Activated naive CD4-positive, alpha-beta T cell treated with anti-CD3 and anti-CD28 coated beads, Interleukin-2, amount 50 U/mL, for 16 hours (primary cell): ENCODE measurements around the gene TCEANC2.
"Not testable (repeated sequence)": the region's sequence is repeated elsewhere in the genome, so short reads cannot be mapped to it uniquely, and the experiment has no call there.

Source experiments
- DNase-seq: peaks from one replicate; pipeline ENCODE4 v3.0.0-alpha.2; 2020

TCEANC2 gene

GRCh38 chr1:54091666-54092065 is 38.3 kb downstream of the TCEANC2 start:
- DNase-seq = no peak

GRCh38 chr1:54094001-54094729 is 40.8 kb downstream of the TCEANC2 start:
- DNase-seq = no peak

GRCh38 chr1:54094730-54095105 is 41.3 kb downstream of the TCEANC2 start:
- not testable (repeated sequence) for DNase-seq

- no peak for DNase-seq
These were observed 42.3 kb downstream of the TCEANC2 start for GRCh38 chr1:54095546-54096226.

GRCh38 chr1:54096227-54096876 is 42.9 kb downstream of the TCEANC2 start:
- no peak for DNase-seq

GRCh38 chr1:54096877-54097240 is 43.5 kb downstream of the TCEANC2 start:
- no peak for DNase-seq

- DNase-seq = no peak
These were observed 45.7 kb downstream of the TCEANC2 start for GRCh38 chr1:54099061-54099610.

GRCh38 chr1:54100500-54100899 is 47.1 kb downstream of the TCEANC2 start:
- no peak for DNase-seq

GRCh38 chr1:54103414-54103813 is 50.0 kb downstream of the TCEANC2 start:
- no peak for DNase-seq

- not testable (repeated sequence) for DNase-seq
These were observed 51.2 kb downstream of the TCEANC2 start for GRCh38 chr1:54104613-54105012.

GRCh38 chr1:54105080-54105479 is 51.7 kb downstream of the TCEANC2 start:
- no peak for DNase-seq

- no peak for DNase-seq
These were observed 52.4 kb downstream of the TCEANC2 start for GRCh38 chr1:54105736-54106269.

GRCh38 chr1:54107131-54107530 is 53.7 kb downstream of the TCEANC2 start:
- no peak for DNase-seq

- no peak for DNase-seq
These were observed 54.7 kb downstream of the TCEANC2 start for GRCh38 chr1:54108156-54108555.

GRCh38 chr1:54109129-54110090 is 56.0 kb downstream of the TCEANC2 start:
- DNase-seq = no peak

- no peak for DNase-seq
These were observed 57.6 kb downstream of the TCEANC2 start for GRCh38 chr1:54110996-54111395.

GRCh38 chr1:54111624-54112023 is 58.2 kb downstream of the TCEANC2 start:
- no peak for DNase-seq

GRCh38 chr1:54112027-54112426 is 58.6 kb downstream of the TCEANC2 start:
- no peak for DNase-seq

GRCh38 chr1:54112705-54113368 is 59.4 kb downstream of the TCEANC2 start:
- no peak for DNase-seq

GRCh38 chr1:54114001-54114400 is 60.6 kb downstream of the TCEANC2 start:
- DNase-seq = no peak

GRCh38 chr1:54114955-54115354 is 61.5 kb downstream of the TCEANC2 start:
- DNase-seq = no peak

GRCh38 chr1:54115520-54115919 is 62.1 kb downstream of the TCEANC2 start:
- no peak for DNase-seq
